ENCODE data around the gene KLHL29. TPM values are rescaled to one million over a fixed set of nuclear protein-coding genes. Genes with fewer than 3 reads are reported as not detected.

Gene KLHL29
- total RNA-seq, 1 donor from 2014 or later: 16.3 TPM

DNA sequence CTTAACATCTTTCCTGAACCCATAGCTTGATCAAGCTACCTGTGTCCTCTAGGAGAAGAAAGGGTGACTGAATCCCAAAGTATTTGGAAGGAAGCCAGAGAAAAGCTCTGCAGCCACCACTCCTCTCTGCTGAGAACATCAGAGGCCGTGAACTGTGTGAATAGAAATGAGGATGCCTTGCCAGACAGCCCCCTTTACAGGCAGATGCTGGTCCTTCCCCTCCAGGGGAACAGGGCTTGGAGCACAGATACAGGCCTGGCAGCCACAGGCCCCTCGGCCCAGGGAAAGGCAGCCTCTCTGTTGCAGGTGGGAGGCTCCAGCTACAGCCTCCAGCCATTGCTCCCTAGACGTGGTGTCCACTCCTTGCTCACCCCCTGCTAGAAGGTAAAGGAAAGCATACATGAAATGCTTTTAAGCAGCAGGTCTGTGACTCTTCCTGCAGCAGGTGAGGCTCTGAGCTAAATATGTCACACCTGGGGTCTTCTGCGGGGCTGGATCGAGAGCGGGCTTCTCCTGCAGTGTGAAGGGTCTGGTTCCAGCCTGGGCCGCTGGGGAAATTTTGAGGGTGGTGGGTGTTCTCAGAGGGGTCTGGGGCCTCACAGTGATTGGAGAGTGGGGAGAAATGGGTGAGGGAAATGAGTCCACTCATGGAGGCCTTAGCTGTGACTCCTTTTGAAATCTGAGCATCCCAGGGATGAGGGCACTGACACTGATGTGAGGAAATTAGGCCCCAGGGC lies 234.0 kb downstream of the KLHL29 start:
- DNase-seq (ENCODE audit: low spot score in 2 of 2): no peak
- H3K4me1 ChIP-seq: peaks cover 0 to 13% of the 10 kb centered on the region in 2 donors
- intact Hi-C loops (cut with DNase I): loop anchor here (5.0 kb wide), 1 partner anchor 97 kb away; no protein-coding TSS in a partner anchor

DNA sequence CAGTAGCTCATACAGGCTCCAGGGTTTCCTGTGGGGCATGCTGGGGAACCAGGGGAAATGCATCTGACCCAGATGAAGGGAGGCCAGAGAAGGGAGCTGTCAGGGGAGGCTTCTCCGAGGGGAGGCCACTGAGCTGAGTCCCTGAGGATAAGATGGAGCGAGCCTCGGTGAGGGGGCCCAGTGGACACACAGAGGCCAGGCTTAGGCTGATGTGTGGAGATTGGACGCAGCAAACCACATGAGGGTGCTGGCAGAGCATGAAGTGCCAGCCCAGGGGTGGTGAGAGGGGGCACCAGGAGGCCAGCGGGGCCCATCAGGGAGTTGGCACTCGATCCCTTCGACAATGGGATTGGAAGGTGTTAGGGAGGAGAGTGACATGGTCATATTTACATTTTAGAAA lies 235.0 kb downstream of the KLHL29 start:
- Histone ChIP-seq H3K27ac (no peak overlapping the region), H3K4me1 (peaks cover 0 to 13% of the 10 kb centered on the region in 2 donors), H3K27me3 (no peaks in the 10 kb centered on the region), H3K4me3 (no peak overlapping the region), H3K36me3 (no peaks in the 10 kb centered on the region), H3K9me3 (no peaks in the 10 kb centered on the region)
- intact Hi-C loops (cut with DNase I): loop anchor here (5.0 kb wide), 1 partner anchor 98 kb away; no protein-coding TSS in a partner anchor
- TF ChIP-seq, protein P1, sequence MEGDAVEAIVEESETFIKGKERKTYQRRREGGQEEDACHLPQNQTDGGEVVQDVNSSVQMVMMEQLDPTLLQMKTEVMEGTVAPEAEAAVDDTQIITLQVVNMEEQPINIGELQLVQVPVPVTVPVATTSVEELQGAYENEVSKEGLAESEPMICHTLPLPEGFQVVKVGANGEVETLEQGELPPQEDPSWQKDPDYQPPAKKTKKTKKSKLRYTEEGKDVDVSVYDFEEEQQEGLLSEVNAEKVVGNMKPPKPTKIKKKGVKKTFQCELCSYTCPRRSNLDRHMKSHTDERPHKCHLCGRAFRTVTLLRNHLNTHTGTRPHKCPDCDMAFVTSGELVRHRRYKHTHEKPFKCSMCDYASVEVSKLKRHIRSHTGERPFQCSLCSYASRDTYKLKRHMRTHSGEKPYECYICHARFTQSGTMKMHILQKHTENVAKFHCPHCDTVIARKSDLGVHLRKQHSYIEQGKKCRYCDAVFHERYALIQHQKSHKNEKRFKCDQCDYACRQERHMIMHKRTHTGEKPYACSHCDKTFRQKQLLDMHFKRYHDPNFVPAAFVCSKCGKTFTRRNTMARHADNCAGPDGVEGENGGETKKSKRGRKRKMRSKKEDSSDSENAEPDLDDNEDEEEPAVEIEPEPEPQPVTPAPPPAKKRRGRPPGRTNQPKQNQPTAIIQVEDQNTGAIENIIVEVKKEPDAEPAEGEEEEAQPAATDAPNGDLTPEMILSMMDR (IDR thresholded peaks at IDR 0.05): no peak
- no peak for DNase-seq (ENCODE audit: low spot score in 2 of 2)

More for the DNA sequence above, 234.0 kb downstream of the KLHL29 start:
- TF ChIP-seq, protein P1 (IDR thresholded peaks at IDR 0.05): no peak
- H3K27me3 ChIP-seq: no peaks in the 10 kb centered on the region
- H3K4me3 ChIP-seq: no peak overlapping the region
- H3K9me3 ChIP-seq: no peaks in the 10 kb centered on the region
- H3K36me3 ChIP-seq: no peaks in the 10 kb centered on the region
- no peak overlapping the region for H3K27ac ChIP-seq

DNA sequence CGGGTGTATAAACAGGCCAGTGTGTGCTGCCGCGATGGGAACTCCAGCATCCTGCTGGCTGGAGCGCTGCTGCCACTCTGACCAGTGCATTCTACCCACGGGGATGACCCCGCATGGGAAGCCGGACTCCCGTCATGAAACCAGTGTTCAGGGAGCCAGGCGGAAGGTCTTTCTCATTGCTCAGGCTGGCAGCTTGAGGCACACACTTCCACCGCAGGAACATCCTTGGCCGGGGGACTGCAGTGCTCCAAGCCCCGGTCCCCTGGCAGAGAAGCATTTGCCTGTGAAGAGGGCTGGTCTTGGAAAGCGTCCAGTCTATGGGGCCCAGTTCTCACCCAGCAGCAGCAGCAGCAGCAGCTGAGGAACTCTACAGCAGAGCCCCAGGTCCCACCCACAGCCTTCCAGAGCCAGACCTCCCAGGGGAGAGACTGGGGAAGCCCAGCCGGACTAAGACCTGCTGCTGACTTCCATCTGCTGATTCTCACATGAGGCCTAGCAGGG lies 235.9 kb downstream of the KLHL29 start:
- intact Hi-C loops (cut with DNase I): no loop called here
- no peaks in the 10 kb centered on the region for H3K27me3 ChIP-seq
- TF ChIP-seq, protein P1 (IDR thresholded peaks at IDR 0.05): no peak
- no peak overlapping the region for H3K4me3 ChIP-seq
- no peak for DNase-seq (ENCODE audit: low spot score in 2 of 2)
- H3K27ac ChIP-seq: no peak overlapping the region
- no peaks in the 10 kb centered on the region for H3K9me3 ChIP-seq
- H3K4me1 ChIP-seq: peaks cover 0 to 13% of the 10 kb centered on the region in 2 donors
- no peaks in the 10 kb centered on the region for H3K36me3 ChIP-seq

DNA sequence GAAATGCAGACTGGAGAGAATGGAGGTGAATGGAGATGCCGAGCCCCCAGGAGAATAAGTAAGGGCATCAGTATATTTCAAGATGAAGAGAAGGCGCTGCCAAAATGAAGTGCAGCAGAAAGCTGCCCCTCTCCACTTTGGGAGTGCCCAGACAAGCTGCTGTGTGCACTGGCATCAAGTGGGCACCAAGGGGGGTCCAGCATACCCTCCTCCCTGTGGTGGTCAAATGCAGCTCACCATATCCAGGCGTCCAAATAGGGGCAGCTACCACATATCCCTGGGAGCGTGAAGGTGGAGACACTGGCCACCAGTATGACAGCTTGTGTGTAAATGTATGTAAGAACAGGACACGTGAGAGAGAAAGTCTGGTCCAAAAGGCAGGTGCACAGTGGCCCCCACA lies 236.6 kb downstream of the KLHL29 start:
- Histone ChIP-seq H3K4me3 (no peak overlapping the region), H3K27me3 (no peaks in the 10 kb centered on the region), H3K36me3 (no peaks in the 10 kb centered on the region), H3K4me1 (peaks cover 0 to 11% of the 10 kb centered on the region in 2 donors), H3K27ac (no peak overlapping the region), H3K9me3 (no peaks in the 10 kb centered on the region)
- no peak for DNase-seq (ENCODE audit: low spot score in 2 of 2)
- TF ChIP-seq, protein P1 (IDR thresholded peaks at IDR 0.05): no peak
- intact Hi-C loops (cut with DNase I): no loop called here

DNA sequence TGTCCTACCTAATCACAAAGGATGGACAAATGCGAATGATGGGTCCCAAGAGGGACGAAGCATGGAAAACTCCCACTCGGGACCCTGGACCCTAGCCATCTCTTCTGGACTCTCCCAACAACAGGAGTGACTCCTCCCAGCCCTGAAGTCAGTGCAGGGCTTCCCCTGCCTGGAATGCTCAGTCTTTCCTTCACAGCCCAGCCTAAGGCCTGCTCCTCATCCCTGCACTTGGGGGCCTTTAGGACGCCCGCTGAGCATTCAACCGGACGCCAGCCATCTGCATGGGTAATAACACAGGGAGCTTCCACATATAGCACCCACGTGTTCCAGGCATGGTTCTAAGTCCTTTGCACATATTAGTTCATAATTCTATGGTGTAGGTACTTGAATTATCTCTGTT lies 237.5 kb downstream of the KLHL29 start:
- TF ChIP-seq, protein P1 (IDR thresholded peaks at IDR 0.05): no peak
- H3K36me3 ChIP-seq: no peaks in the 10 kb centered on the region
- H3K27me3 ChIP-seq: no peaks in the 10 kb centered on the region
- peaks cover 0 to 5% of the 10 kb centered on the region in 2 donors for H3K4me1 ChIP-seq
- H3K27ac ChIP-seq: no peak overlapping the region
- intact Hi-C loops (cut with DNase I): no loop called here
- H3K4me3 ChIP-seq: no peak overlapping the region
- DNase-seq (ENCODE audit: low spot score in 2 of 2): no peak
- no peaks in the 10 kb centered on the region for H3K9me3 ChIP-seq
